ENCODE measurements around the gene PCED1A. TPM values are rescaled to one million over a fixed set of nuclear protein-coding genes. Genes with fewer than 3 reads are reported as not detected.

Gene PCED1A
- total and polyA plus RNA-seq, 2 of the 13 experiments (the other 11 are each of a cell fraction or from before 2014, with no cell fraction given), result 40.1 to 84.2 TPM

DNA sequence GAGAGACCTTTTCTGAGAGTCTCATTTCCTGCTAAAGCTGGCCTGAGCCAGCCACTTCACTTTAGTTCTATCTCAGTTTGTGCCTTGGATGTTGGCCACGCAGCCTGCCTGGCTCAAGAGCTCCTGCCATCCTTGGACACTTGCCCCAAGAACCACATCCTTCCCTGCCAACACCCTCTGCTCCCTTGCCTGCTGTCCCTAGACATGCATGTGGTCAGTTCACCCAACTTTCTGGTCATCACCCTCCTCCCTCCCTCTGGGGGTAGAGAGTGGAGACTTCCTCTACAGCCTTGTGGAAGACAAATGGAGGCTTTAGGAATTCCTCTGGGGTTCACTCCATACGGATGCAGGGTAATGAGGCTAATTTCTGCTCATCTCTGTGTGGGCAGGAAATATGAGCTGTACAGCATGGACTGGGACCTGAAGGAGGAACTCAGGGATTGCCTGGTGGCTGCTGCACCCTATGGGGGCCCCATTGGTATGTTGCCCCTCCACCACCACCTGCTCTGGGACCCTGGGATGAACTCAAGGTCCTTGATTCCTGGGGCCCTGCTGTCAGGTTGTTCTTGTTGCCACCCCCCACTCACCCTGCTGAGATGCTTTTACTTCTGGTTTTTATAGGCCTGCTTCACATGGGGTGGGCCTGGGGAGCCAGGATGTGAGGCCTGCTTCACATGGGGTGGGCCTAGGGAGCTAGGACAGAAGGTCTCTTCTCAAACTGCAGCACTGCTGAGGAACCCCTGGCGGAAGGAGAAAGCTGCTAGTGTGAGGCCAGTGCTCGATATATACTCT is 19.1 kb upstream of the PCED1A start:
- no peaks in the 10 kb centered on the region for H4K20me1 ChIP-seq (ENCODE audit: insufficient read depth, low read length)
- no peaks in the 10 kb centered on the region for H3K79me2 ChIP-seq (ENCODE audit: insufficient read depth, low read length)
- H3K27me3 ChIP-seq (ENCODE audit: control insufficient read depth in 1 of 2, insufficient read depth in 2 of 2, low read length in 2 of 2), result no peaks in the 10 kb centered on the region
- DNase-seq (ENCODE audit: low spot score), result no peak
- H3K9me3 ChIP-seq (ENCODE audit: low read length), result no peaks in the 10 kb centered on the region
- intact Hi-C loops (cut with micrococcal nuclease; ENCODE audit: unreplicated experiment) (no loop called here), in situ Hi-C loops (cut with HindIII; ENCODE audit: extremely low pct_ligation_motif_present, low pct_unique_long_range_greater_than_20kb) (loop anchor here (5.0 kb wide), 1 partner anchor 102 kb away; no protein-coding TSS in a partner anchor)
- ChIA-PET CTCF (ENCODE audit: low intra/inter-chr PET ratio, low total read pairs) (no interaction called here), POLR2A (interaction anchor here (1.2 kb wide), 1 partner anchor 14 kb away, joined by 4 read pairs; the partner anchor contains the start of gene PTPRA)
- H3K27ac ChIP-seq (ENCODE audit: extremely low read length, insufficient read depth, low read length), result no peak overlapping the region
- 100% methylated on average over 4 of the region's 4 CpGs for WGBS (ENCODE audit: low lambda C conversion rate)
- BruUV-seq (replicated peaks), result no TSS peak
- no peaks in the 10 kb centered on the region for H3K4me1 ChIP-seq (ENCODE audit: insufficient read depth, low read length)
- FAIRE-seq, result no peak
- peaks cover 4 to 6% of the 10 kb centered on the region in 2 experiments; a peak in 3 of 5 replicates for H3K36me3 ChIP-seq (replicated peaks in 1 of 2; ENCODE audit: control insufficient read depth in 1 of 2, insufficient read depth in 2 of 2, low read length in 2 of 2)
- H3K4me3 ChIP-seq (replicated peaks in 1 of 3; ENCODE audit: insufficient read depth in 1 of 3, low read depth in 2 of 3, low read length in 3 of 3), result no peak overlapping the region
- H2AFZ ChIP-seq (ENCODE audit: low read length), result no peak overlapping the region
- TF ChIP-seq ZNF772 (CRISPR knock-in tag; IDR thresholded peaks at IDR 0.05), result no peak
- no peak for TF ChIP-seq ELF4 (CRISPR knock-in tag; IDR thresholded peaks at IDR 0.05; ENCODE audit: borderline replicate concordance)
- no peak for TF ChIP-seq ZSCAN30 (CRISPR knock-in tag; IDR thresholded peaks at IDR 0.05)
- TF ChIP-seq ESRRA (CRISPR knock-in tag; IDR thresholded peaks at IDR 0.05; ENCODE audit: low read depth), result no peak
- no peak for TF ChIP-seq POLR2G (IDR thresholded peaks at IDR 0.05; ENCODE audit: low read depth, low read length)
- H3K9ac ChIP-seq (ENCODE audit: insufficient read depth, low read depth, low read length), result no peak overlapping the region
- no peak overlapping the region for H3K4me2 ChIP-seq (ENCODE audit: low read depth, low read length)
- ATAC-seq, result no peak

DNA sequence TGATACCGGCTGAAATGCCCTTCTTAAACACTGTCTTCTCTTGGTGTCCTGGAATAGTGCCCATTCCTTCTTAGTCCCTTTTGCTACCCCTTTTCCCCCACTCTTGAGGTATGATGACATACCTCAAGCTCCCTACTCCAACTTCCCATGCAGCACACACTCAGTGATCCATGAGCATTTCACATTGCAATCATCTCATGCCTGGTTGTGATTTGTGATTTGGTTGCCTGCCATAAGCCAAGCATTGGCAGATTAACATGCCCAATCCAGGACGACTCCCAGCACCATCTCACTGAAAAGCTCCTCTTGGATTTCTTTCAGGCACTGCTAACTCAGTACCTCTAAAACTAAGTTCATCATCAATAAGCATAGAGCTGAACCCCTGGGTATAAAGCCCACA is 18.1 kb upstream of the PCED1A start:
- no TSS peak for BruUV-seq (replicated peaks)
- Histone ChIP-seq H3K27ac (ENCODE audit: extremely low read length, insufficient read depth, low read length) (no peak overlapping the region), H3K9ac (ENCODE audit: insufficient read depth, low read depth, low read length) (no peak overlapping the region), H3K4me1 (ENCODE audit: insufficient read depth, low read length) (no peaks in the 10 kb centered on the region), H4K20me1 (ENCODE audit: insufficient read depth, low read length) (no peaks in the 10 kb centered on the region), H3K4me3 (replicated peaks in 1 of 3; ENCODE audit: insufficient read depth in 1 of 3, low read depth in 2 of 3, low read length in 3 of 3) (no peak overlapping the region), H3K9me3 (ENCODE audit: low read length) (no peaks in the 10 kb centered on the region), H3K27me3 (ENCODE audit: control insufficient read depth in 1 of 2, insufficient read depth in 2 of 2, low read length in 2 of 2) (no peaks in the 10 kb centered on the region), H2AFZ (ENCODE audit: low read length) (no peak overlapping the region), H3K36me3 (replicated peaks in 1 of 2; ENCODE audit: control insufficient read depth in 1 of 2, insufficient read depth in 2 of 2, low read length in 2 of 2) (peaks cover 4 to 6% of the 10 kb centered on the region in 2 experiments; a peak in 3 of 5 replicates), H3K4me2 (ENCODE audit: low read depth, low read length) (no peak overlapping the region), H3K79me2 (ENCODE audit: insufficient read depth, low read length) (no peaks in the 10 kb centered on the region)
- WGBS (ENCODE audit: low lambda C conversion rate), result 92% methylated on average over 2 of the region's 2 CpGs
- ChIA-PET POLR2A (no interaction called here), CTCF (ENCODE audit: low intra/inter-chr PET ratio, low total read pairs) (no interaction called here)
- TF ChIP-seq RELA (CRISPR knock-in tag; IDR thresholded peaks at IDR 0.05) (no peak), ZBTB7B (CRISPR knock-in tag; IDR thresholded peaks at IDR 0.05) (no peak), ZNF329 (CRISPR knock-in tag; IDR thresholded peaks at IDR 0.05; ENCODE audit: low read depth) (no peak), RBM39 (IDR thresholded peaks at IDR 0.05; ENCODE audit: low read depth, low read length, poor library complexity, severe bottlenecking) (no peak)
- intact Hi-C loops (cut with micrococcal nuclease; ENCODE audit: unreplicated experiment), result no loop called here
- DNase-seq (ENCODE audit: low spot score) (no peak), FAIRE-seq (no peak), ATAC-seq (no peak)
- in situ Hi-C loops (cut with HindIII; ENCODE audit: extremely low pct_ligation_motif_present, low pct_unique_long_range_greater_than_20kb), result no loop called here

Measured in HepG2 (cell line).